ENCODE measurements around the gene ANGPTL4.
"Not testable (repeated sequence)": the region's sequence is repeated elsewhere in the genome, so short reads cannot be mapped to it uniquely, and the experiment has no call there.

The ANGPTL4 gene

DNA sequence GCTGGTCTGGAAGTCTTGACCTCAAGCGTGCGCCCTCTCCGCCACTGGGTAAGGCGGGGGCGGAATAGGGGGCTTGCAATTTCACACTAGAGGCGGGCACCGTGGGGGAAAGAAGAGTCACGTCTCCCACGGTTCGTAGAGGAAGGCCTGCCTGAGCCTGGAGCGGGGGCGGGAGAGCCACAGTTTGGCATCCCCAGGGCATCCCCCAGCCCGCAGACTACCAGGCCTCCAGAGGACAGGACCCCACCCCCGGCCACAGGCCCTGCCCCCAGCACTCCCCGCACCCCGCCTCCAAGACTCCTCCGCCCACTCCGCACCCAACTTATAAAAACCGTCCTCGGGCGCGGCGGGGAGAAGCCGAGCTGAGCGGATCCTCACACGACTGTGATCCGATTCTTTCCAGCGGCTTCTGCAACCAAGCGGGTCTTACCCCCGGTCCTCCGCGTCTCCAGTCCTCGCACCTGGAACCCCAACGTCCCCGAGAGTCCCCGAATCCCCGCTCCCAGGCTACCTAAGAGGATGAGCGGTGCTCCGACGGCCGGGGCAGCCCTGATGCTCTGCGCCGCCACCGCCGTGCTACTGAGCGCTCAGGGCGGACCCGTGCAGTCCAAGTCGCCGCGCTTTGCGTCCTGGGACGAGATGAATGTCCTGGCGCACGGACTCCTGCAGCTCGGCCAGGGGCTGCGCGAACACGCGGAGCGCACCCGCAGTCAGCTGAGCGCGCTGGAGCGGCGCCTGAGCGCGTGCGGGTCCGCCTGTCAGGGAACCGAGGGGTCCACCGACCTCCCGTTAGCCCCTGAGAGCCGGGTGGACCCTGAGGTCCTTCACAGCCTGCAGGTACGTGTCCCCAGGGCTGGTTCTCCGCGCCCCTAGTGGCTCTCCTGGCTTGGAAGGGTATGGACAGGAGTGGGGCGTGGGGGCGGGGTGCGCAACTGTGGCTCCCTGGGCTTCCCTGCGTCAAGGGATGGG is at the start of gene ANGPTL4:
Gene ANGPTL4, plus strand, starts transcription at position 353 of the 969 bp plus-strand sequence. Its CDS starts 167 bp downstream, at position 520.
- DNase-seq, result no peak

GRCh38 chr19:8314981-8315640 is 48.8 kb upstream of the ANGPTL4 start:
- not testable (repeated sequence) for DNase-seq

- no peak for DNase-seq
Observed at GRCh38 chr19:8316351-8317125, 47.4 kb upstream of the ANGPTL4 start.

GRCh38 chr19:8318835-8319234 is 45.1 kb upstream of the ANGPTL4 start:
- not testable (repeated sequence) for DNase-seq

GRCh38 chr19:8319807-8320520 is 44.0 kb upstream of the ANGPTL4 start:
- DNase-seq, result no peak

- DNase-seq, result no peak
Observed at GRCh38 chr19:8320564-8321066, 43.3 kb upstream of the ANGPTL4 start.

- peak; percentile 68 to 84 for DNase-seq
Observed at GRCh38 chr19:8321067-8321985, 42.6 kb upstream of the ANGPTL4 start, which contains the start of the genes NDUFA7 and RPS28. Gene NDUFA7 (minus strand): TSS chr19:8321375. CDS start chr19:8321358, 17 bp downstream. Gene RPS28 (plus strand): TSS chr19:8321496. CDS start chr19:8321531, 35 bp downstream.

DNA sequence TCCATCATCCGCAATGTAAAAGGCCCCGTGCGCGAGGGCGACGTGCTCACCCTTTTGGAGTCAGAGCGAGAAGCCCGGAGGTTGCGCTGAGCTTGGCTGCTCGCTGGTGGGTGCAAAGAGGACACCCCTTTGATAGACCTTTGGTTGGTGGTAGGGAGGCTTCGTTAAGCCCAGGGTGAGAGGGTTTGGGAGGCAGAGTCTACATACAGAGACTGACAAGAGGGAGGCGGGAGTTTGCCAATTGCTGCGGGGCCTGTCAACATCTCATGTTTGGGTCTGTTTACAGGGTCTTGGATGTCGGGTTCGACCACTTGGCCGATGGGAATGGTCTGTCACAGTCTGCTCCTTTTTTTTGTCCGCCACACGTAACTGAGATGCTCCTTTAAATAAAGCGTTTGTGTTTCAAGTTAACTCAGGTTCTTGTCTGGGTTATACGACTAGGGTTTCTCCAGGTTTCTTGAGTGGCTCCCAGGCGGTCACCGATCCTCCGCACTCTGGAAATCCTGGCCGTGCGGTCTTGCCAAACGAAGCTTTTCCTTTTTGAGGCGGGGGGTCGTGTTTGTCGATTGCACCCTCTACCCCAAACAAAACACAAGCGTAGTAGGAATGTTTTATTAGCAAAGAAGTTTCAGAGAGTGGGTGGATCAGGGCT is 41.8 kb upstream of the ANGPTL4 start:
- no peak for DNase-seq

- DNase-seq, result no peak
Observed at GRCh38 chr19:8322638-8322997, 41.3 kb upstream of the ANGPTL4 start.

DNA sequence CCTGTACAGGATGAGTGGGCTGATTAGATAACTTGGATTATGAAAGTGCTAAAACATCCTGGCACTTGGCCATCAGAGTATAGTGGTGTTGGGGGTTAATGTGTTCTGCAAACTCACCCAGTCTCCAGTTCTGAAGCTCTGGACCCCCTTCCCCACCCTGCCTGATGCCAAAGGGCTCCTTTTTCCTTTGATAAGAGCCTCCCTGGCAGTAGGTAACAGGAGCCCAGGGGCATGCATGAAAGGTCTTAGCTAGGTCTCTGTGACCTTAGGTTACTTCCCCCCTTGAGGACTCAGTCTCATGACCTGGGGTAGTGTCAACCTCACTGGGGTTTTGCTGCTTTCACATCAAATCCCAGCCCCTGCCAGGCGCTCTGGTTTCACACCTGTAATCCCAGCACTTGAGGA is 40.2 kb upstream of the ANGPTL4 start:
- DNase-seq, result no peak

DNA sequence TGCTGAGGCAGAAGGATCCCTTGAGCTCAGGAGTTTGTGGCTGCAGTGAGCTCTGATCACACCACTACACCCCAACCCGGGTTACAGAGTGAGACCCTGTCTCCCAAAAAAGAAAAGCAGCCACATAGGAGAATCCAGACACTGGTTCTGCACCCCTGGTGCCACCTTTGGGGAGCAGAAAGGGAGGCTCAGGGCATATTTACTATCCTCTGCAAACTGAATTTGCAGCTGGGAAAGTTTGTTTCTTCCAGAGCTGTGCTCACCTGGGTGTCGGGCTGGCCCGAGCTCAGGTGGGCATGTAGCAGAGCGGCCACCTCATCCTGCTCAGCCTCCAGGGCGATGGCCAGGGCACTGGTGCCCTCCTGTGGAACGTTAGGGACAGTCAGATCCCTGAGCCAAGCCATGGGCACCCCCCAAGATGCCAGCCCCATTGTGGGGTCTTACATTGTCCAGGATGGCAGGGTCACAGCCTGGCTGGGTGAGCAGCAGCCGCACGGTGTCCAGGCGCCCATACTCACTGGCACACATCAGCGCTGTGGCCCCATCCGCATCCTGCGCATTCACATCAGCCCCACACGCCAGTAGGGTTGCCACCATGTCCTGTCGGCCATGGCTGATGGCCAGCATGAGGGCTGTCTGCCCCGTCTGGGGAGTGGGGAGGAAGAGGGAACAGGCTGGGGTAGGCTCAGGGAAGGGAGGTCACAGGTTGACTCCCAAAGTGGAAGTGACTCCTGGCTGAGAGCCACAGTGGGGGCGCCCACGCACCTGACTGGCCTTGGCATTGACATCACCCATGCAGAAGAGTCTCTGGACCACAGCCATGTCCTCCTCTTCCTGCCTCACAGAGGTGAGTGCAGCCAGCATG is 39.5 kb upstream of the ANGPTL4 start:
- no peak for DNase-seq

- no peak for DNase-seq
Observed at GRCh38 chr19:8325454-8325853, 38.5 kb upstream of the ANGPTL4 start.

- no peak for DNase-seq
Observed at GRCh38 chr19:8329996-8330395, 34.0 kb upstream of the ANGPTL4 start.

DNA sequence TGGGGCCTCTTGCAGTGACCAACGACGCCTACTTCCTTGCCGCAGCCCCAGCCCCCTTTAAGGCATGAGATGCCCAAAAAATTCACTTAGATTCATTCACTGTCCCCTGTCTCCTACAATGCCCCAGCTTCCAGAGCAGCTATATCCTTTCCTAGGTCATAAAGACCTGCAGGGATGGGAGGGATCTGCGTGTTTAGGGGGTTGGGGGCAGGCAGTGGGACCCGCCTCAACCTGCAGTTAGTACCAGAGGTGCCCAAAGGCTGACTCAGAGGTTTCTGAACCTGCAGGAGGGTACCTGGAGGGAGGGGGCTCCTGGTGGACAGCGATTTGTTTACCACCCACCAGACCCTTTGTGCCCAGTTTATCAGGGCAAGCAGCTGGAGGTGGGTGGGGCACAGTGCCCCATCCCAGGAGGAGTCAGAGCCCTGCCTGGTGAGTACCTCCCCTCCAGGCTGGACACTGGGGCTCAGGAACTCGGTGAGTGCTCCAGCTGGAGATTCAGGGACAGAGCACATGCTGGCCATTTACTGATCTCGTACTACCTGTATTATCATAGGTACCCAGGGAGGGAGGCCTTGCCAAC is 32.6 kb upstream of the ANGPTL4 start:
- no peak for DNase-seq

DNA sequence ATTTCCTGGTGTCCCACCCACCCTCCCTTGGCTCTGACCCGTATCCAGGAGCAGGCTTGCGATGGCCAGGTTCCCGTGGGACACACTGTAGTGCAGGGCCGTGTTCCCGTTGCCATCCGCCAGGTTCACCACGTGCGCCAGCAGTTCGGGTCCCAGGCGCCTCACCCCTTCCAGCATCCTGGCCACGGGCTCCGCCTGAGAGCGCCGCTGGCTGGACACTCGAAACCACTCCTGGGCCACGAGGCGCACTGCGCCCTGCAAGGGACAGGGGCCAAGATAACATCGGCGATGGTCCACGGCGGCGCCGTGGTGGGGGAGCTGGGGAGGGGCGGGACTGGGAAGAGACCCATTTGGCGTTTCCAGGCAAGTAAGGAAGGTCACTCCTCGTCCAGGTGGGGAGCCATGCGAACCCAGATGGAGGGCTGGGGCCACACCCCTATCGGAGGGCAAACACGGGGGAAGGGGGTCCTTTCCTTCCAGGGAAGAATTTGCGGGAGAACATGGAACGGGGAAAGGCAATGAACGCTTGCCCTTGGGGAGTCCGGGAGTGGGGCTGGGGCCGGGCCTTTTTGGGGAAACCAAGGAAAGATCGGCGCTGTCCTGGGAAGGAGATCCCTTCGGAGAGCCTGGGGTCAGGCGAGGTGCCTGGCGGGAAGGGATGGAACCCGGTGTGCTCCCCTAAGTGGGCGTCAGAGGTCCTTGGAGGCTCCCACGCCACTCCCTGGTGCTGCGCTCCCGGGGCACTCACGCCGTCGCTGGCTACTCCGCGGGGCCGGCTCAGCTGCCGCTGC is 30.8 kb upstream of the ANGPTL4 start:
- DNase-seq, result no peak

DNA sequence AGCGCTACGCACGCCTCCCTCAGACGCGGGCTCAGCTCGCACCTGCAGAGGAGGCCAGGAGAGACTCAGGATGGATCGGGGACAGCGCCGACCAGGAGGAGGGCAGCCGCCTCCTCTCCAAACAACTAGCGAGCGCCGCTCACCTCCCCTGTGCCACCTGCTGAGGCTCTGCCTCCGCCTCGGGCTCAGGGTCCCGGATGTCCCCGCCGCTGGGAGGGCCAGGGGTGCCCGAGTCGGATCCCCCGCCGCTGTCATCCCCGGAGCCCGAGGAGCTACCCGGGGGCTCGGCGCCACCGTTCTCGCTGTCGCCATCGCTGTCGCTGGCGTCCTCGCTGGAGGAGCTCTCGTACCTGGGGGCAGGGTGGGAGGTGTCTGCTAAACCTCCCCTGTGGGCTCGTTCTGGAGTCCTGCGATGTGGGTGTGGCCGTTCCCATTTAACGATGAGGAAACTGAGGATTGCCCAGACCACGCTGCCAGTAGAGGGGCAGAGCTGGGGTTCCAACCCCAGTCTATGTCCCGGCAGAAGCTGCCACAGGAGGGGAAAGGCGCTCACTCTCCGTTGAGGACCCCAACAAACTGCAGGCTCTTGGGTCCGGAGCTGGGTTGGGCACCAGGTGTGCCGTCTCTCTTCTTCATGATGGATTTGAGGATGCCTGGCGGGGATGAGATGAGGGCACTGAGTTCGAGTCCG is 30.0 kb upstream of the ANGPTL4 start:
- no peak for DNase-seq
